ENCODE data around the gene DERA. TPM values are rescaled to one million over a fixed set of nuclear protein-coding genes. Genes with fewer than 3 reads are reported as not detected.

DERA gene
- total RNA-seq, 1 donor, result 47.4 TPM

DNA sequence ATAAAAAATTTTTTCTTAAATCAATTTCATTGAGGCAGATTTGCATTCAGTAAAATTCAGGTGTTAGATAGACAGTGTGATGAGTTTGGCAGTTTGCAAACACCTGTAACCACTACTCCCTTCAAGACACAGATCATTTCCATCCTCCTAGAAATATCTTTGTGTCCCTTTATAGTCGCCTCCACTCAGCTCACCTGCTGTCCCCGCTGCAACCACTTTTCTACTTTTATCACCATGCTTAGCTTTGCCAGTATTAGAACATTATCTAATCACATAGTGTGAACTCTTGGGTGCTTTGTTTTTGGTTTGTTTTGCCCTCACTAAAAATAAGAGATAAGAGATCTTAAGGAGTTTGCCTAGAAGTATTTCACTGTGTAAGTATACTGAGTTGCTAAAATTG, 73.8 kb downstream of the DERA start:
- Histone ChIP-seq H3K27me3 (ENCODE audit: insufficient read depth, low read length) (no peaks in the 10 kb centered on the region), H3K79me2 (ENCODE audit: insufficient read depth, low read length) (no peaks in the 10 kb centered on the region), H4K20me1 (ENCODE audit: insufficient read depth, low read length) (no peaks in the 10 kb centered on the region), H2AFZ (ENCODE audit: low read length) (no peak overlapping the region), H3K27ac (ENCODE audit: low read depth, low read length) (no peak overlapping the region), H3K4me3 (ENCODE audit: insufficient read depth, low read length) (no peak overlapping the region), H3K36me3 (ENCODE audit: insufficient read depth, low read length) (peaks cover 16% of the 10 kb centered on the region), H3K4me2 (ENCODE audit: insufficient read depth, low read length) (no peak overlapping the region), H3K4me1 (ENCODE audit: insufficient read depth, low read length) (peaks cover 33% of the 10 kb centered on the region), H3K9me3 (ENCODE audit: low read depth, low read length) (no peaks in the 10 kb centered on the region)
- TF ChIP-seq, protein P1, sequence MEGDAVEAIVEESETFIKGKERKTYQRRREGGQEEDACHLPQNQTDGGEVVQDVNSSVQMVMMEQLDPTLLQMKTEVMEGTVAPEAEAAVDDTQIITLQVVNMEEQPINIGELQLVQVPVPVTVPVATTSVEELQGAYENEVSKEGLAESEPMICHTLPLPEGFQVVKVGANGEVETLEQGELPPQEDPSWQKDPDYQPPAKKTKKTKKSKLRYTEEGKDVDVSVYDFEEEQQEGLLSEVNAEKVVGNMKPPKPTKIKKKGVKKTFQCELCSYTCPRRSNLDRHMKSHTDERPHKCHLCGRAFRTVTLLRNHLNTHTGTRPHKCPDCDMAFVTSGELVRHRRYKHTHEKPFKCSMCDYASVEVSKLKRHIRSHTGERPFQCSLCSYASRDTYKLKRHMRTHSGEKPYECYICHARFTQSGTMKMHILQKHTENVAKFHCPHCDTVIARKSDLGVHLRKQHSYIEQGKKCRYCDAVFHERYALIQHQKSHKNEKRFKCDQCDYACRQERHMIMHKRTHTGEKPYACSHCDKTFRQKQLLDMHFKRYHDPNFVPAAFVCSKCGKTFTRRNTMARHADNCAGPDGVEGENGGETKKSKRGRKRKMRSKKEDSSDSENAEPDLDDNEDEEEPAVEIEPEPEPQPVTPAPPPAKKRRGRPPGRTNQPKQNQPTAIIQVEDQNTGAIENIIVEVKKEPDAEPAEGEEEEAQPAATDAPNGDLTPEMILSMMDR (IDR thresholded peaks at IDR 0.05; ENCODE audit: extremely low read depth, low read depth, low read length), result no peak
- no peak for DNase-seq (ENCODE audit: insufficient read length, low spot score, missing footprints)

DNA sequence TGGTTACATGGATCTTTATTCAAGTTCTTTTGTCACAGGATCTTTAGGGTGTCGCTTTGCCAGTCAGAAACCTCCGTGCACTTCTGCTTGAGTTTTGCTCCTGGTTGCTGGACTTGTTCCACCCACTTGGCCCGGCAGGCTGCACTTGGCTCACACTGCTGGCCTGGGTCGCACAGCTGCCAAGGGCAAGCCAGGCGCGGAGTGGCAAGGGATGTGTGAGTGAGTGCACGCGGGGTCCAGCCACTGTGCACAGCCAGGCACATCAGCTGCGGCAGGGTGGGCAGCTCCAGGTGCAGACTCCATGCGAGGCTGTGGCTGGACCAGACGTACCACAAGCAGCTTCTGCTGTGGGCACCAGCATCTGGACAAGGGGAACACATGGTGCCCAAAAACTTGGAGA, 76.6 kb downstream of the DERA start:
- Histone ChIP-seq H3K4me2 (ENCODE audit: insufficient read depth, low read length) (no peak overlapping the region), H3K4me1 (ENCODE audit: insufficient read depth, low read length) (peaks cover 7% of the 10 kb centered on the region), H4K20me1 (ENCODE audit: insufficient read depth, low read length) (no peaks in the 10 kb centered on the region), H3K27ac (ENCODE audit: low read depth, low read length) (no peak overlapping the region), H2AFZ (ENCODE audit: low read length) (no peak overlapping the region), H3K27me3 (ENCODE audit: insufficient read depth, low read length) (no peaks in the 10 kb centered on the region), H3K79me2 (ENCODE audit: insufficient read depth, low read length) (no peaks in the 10 kb centered on the region), H3K4me3 (ENCODE audit: insufficient read depth, low read length) (no peak overlapping the region), H3K9me3 (ENCODE audit: low read depth, low read length) (no peaks in the 10 kb centered on the region), H3K36me3 (ENCODE audit: insufficient read depth, low read length) (peaks cover 16% of the 10 kb centered on the region)
- TF ChIP-seq, protein P1 (IDR thresholded peaks at IDR 0.05; ENCODE audit: extremely low read depth, low read depth, low read length), result no peak
- DNase-seq (ENCODE audit: insufficient read length, low spot score, missing footprints), result no peak

DNA sequence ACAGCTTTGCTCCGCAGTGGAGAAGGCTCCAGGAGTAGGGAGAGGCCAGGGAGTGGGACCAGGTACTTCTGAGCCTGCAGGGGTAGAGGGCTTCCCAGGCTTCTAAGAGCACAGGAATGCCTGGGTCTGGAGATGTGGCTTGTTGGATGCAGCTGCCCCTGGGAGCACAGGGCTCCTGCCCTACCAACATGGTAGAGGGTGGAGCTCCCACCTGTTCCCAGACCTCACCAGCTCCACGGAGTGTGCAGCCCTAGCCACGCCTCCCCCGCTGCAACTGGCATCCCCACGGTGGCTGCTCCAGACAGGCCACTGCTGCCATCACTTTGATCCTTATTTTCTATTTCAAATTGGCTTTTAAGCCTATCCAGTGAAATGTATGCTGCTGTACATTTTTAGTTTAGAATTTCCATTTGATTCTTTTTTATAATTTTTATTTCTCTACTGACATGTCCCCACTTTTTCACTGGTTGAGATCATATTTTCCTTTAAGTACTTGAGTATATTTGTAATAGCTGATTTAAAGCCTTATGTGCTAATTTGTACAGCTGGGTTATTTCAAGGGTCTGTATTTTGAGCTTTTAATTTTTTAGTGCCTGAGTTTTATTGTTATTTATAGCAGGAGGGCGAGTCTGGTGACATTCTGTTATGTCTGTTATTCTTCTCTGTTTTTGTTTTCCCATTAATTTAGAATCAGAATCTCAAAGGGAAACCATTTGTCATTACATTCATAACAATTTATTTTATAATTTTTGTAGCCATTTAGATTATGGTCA, 78.0 kb downstream of the DERA start:
- Histone ChIP-seq H3K27ac (ENCODE audit: low read depth, low read length) (no peak overlapping the region), H4K20me1 (ENCODE audit: insufficient read depth, low read length) (no peaks in the 10 kb centered on the region), H2AFZ (ENCODE audit: low read length) (no peak overlapping the region), H3K79me2 (ENCODE audit: insufficient read depth, low read length) (no peaks in the 10 kb centered on the region), H3K4me2 (ENCODE audit: insufficient read depth, low read length) (no peak overlapping the region), H3K36me3 (ENCODE audit: insufficient read depth, low read length) (peaks cover 16% of the 10 kb centered on the region), H3K27me3 (ENCODE audit: insufficient read depth, low read length) (no peaks in the 10 kb centered on the region), H3K4me1 (ENCODE audit: insufficient read depth, low read length) (no peaks in the 10 kb centered on the region), H3K4me3 (ENCODE audit: insufficient read depth, low read length) (no peak overlapping the region), H3K9me3 (ENCODE audit: low read depth, low read length) (no peaks in the 10 kb centered on the region)
- TF ChIP-seq, protein P1 (IDR thresholded peaks at IDR 0.05; ENCODE audit: extremely low read depth, low read depth, low read length), result no peak
- no peak for DNase-seq (ENCODE audit: insufficient read length, low spot score, missing footprints)

DNA sequence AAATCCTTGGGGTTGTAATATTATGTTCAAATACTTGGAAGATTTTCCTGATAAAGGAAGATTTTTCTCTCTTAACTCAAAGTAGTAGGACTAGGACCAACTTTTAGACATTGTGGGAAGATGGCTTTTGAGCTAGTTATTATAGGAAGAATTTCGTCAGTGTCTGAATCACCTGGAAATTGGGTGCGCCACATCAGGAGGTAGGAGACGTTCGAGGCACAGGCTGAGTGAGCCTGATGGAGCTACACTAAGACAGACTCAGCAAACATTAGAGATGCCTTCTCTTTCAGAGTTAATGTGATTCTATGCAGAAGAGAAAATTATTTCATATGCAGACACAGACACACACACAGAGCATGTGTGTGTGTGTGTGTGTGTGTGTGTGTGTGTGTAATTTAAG, 84.7 kb downstream of the DERA start:
- Histone ChIP-seq H3K4me3 (ENCODE audit: insufficient read depth, low read length) (no peak overlapping the region), H3K4me2 (ENCODE audit: insufficient read depth, low read length) (no peak overlapping the region)
- TF ChIP-seq, protein P1 (IDR thresholded peaks at IDR 0.05; ENCODE audit: extremely low read depth, low read depth, low read length), result no peak

More for the DNA sequence above, 84.7 kb downstream of the DERA start:
- no peak for DNase-seq (ENCODE audit: insufficient read length, low spot score, missing footprints)
- H3K27ac ChIP-seq (ENCODE audit: low read depth, low read length), result no peak overlapping the region
- no peaks in the 10 kb centered on the region for H4K20me1 ChIP-seq (ENCODE audit: insufficient read depth, low read length)
- H3K4me1 ChIP-seq (ENCODE audit: insufficient read depth, low read length), result peaks cover 14% of the 10 kb centered on the region
- no peaks in the 10 kb centered on the region for H3K27me3 ChIP-seq (ENCODE audit: insufficient read depth, low read length)
- no peaks in the 10 kb centered on the region for H3K9me3 ChIP-seq (ENCODE audit: low read depth, low read length)
- no peaks in the 10 kb centered on the region for H3K36me3 ChIP-seq (ENCODE audit: insufficient read depth, low read length)
- no peak overlapping the region for H2AFZ ChIP-seq (ENCODE audit: low read length)
- H3K79me2 ChIP-seq (ENCODE audit: insufficient read depth, low read length), result no peaks in the 10 kb centered on the region
